HEK293 (cell line): Measurements from ENCODE around the gene ST6GALNAC6.

Experiments
- CTCF ChIA-PET: fragments of 350-600 bp; formaldehyde crosslinking; extraction: SDS; loops from one replicate; lab custom pipeline; 2021; ENCODE audit warnings: antibody characterized with exemption; lab: Yijun Ruan, JAX
- POLR2A ChIA-PET: fragments of 300-600 bp; formaldehyde crosslinking; extraction: SDS; loops from one replicate; lab custom pipeline; 2020; ENCODE audit warnings: antibody characterized with exemption, inconsistent platforms; lab: Yijun Ruan, JAX
- H3K27ac ChIP-seq: fragments of 200-500 bp; sonication (Bioruptor generic); 2 replicates; pipeline ENCODE4 v1.5.1; 2014; ENCODE audit warnings: low read depth, low read length, control low read depth, inconsistent platforms; ENCODE audit errors: extremely low read depth
- H3K36me3 ChIP-seq, 2 experiments: fragments of 200-500 bp in 1 of 2; sonication (Bioruptor generic) in 1 of 2; 1 replicate in 1 of 2; 2 replicates in 1 of 2; pipeline ENCODE4 v1.5.1; 2014 to 2017; ENCODE audit warnings: inconsistent platforms in 2 of 2, low read length in 2 of 2; ENCODE audit not compliant: control insufficient read depth in 2 of 2, insufficient read depth in 1 of 2
- H3K4me1 ChIP-seq: fragments of 200-500 bp; sonication (Bioruptor generic); 2 replicates; pipeline ENCODE4 v1.5.1; 2014; ENCODE audit warnings: mild to moderate bottlenecking, low read length, inconsistent platforms; ENCODE audit not compliant: control insufficient read depth, insufficient read depth
- H3K4me3 ChIP-seq: 2 replicates; pipeline ENCODE4 v1.5.1; 2011; ENCODE audit warnings: low read depth, mild to moderate bottlenecking, control low read depth, low read length, moderate library complexity
- H3K9me3 ChIP-seq: fragments of 200-500 bp; sonication (Bioruptor generic); 2 replicates; pipeline ENCODE4 v1.5.1; 2014; ENCODE audit warnings: low read depth, low read length, inconsistent platforms; ENCODE audit not compliant: control insufficient read depth, insufficient read depth
- AEBP2 ChIP-seq: fragments of 450-650 bp; formaldehyde crosslinking; IDR thresholded peaks from 2 replicates; pipeline ENCODE4 v1.5.1; 2016; ENCODE audit warnings: missing biosample characterization, missing genetic modification characterization, borderline replicate concordance
- BCL11A ChIP-seq: fragments of 450-650 bp; formaldehyde crosslinking; IDR thresholded peaks from 2 replicates; pipeline ENCODE4 v1.5.1; 2016; ENCODE audit warnings: low read depth, missing biosample characterization, missing genetic modification characterization
- GLIS1 ChIP-seq: fragments of 450-650 bp; formaldehyde crosslinking; IDR thresholded peaks from 2 replicates; pipeline ENCODE4 v1.5.1; 2016; ENCODE audit warnings: missing biosample characterization, missing genetic modification characterization
- KLF16 ChIP-seq: fragments of 450-650 bp; formaldehyde crosslinking; IDR thresholded peaks from 2 replicates; pipeline ENCODE4 v1.5.1; 2017; ENCODE audit warnings: missing biosample characterization, missing genetic modification characterization
- KLF7 ChIP-seq: fragments of 450-650 bp; formaldehyde crosslinking; IDR thresholded peaks from 2 replicates; pipeline ENCODE4 v1.5.1; 2016; ENCODE audit warnings: missing biosample characterization, missing genetic modification characterization, borderline replicate concordance
- KLF9 ChIP-seq: fragments of 450-650 bp; formaldehyde crosslinking; IDR thresholded peaks from 2 replicates; pipeline ENCODE4 v1.5.1; 2016; ENCODE audit warnings: missing biosample characterization, missing genetic modification characterization, low read depth
- OVOL3 ChIP-seq: fragments of 450-650 bp; formaldehyde crosslinking; IDR thresholded peaks from 2 replicates; pipeline ENCODE4 v1.5.1; 2016; ENCODE audit warnings: missing biosample characterization, missing genetic modification characterization
- PRDM10 ChIP-seq: fragments of 450-650 bp; formaldehyde crosslinking; IDR thresholded peaks from 2 replicates; pipeline ENCODE4 v1.5.1; 2016; ENCODE audit warnings: missing biosample characterization, missing genetic modification characterization
- RBAK ChIP-seq: fragments of 450-650 bp; formaldehyde crosslinking; IDR thresholded peaks from 2 replicates; pipeline ENCODE4 v1.5.1; 2016; ENCODE audit warnings: missing biosample characterization, missing genetic modification characterization
- SETDB1 ChIP-seq: IDR thresholded peaks from one replicate; pipeline ENCODE4 v1.6.1; 2017; ENCODE audit warnings: mild to moderate bottlenecking, low read length, moderate library complexity, mixed read lengths; ENCODE audit not compliant: insufficient read length
- ZBTB7A ChIP-seq: fragments of 450-650 bp; formaldehyde crosslinking; IDR thresholded peaks from 2 replicates; pipeline ENCODE4 v1.5.1; 2016; ENCODE audit warnings: low read depth, missing biosample characterization, missing genetic modification characterization
- ZBTB8A ChIP-seq: fragments of 450-650 bp; formaldehyde crosslinking; IDR thresholded peaks from 2 replicates; pipeline ENCODE4 v1.5.1; 2016; ENCODE audit warnings: missing biosample characterization, missing genetic modification characterization
- ZNF157 ChIP-seq: fragments of 450-650 bp; formaldehyde crosslinking; IDR thresholded peaks from 2 replicates; pipeline ENCODE4 v1.5.1; 2016; ENCODE audit warnings: missing biosample characterization, missing genetic modification characterization
- ZNF19 ChIP-seq: fragments of 450-650 bp; formaldehyde crosslinking; IDR thresholded peaks from 2 replicates; pipeline ENCODE4; 2016; ENCODE audit warnings: missing biosample characterization, missing genetic modification characterization, low read depth
- ZNF221 ChIP-seq: fragments of 450-650 bp; formaldehyde crosslinking; IDR thresholded peaks from 2 replicates; pipeline ENCODE4 v1.5.1; 2017; ENCODE audit warnings: missing biosample characterization, missing genetic modification characterization, borderline replicate concordance
- ZNF23 ChIP-seq: fragments of 450-650 bp; formaldehyde crosslinking; IDR thresholded peaks from 2 replicates; pipeline ENCODE4 v1.5.1; 2016; ENCODE audit warnings: missing biosample characterization, missing genetic modification characterization, borderline replicate concordance
- ZNF239 ChIP-seq: fragments of 450-650 bp; formaldehyde crosslinking; IDR thresholded peaks from 2 replicates; pipeline ENCODE4 v1.5.1; 2016; ENCODE audit warnings: missing biosample characterization, missing genetic modification characterization
- ZNF24 ChIP-seq: fragments of 450-650 bp; formaldehyde crosslinking; IDR thresholded peaks from 2 replicates; pipeline ENCODE4 v1.5.1; 2016; ENCODE audit warnings: missing biosample characterization, missing genetic modification characterization
- ZNF292 ChIP-seq: fragments of 450-650 bp; formaldehyde crosslinking; IDR thresholded peaks from 2 replicates; pipeline ENCODE4 v1.5.1; 2016; ENCODE audit warnings: low read depth, missing biosample characterization, missing genetic modification characterization, borderline replicate concordance
- ZNF366 ChIP-seq: fragments of 450-650 bp; formaldehyde crosslinking; conservative IDR thresholded peaks from 2 replicates; pipeline ENCODE4 v1.5.1; 2016; ENCODE audit warnings: missing biosample characterization, missing genetic modification characterization
- ZNF37A ChIP-seq: fragments of 450-650 bp; IDR thresholded peaks from 2 replicates; pipeline ENCODE4 v1.5.1; 2018; ENCODE audit warnings: missing biosample characterization, missing genetic modification characterization
- ZNF513 ChIP-seq: fragments of 450-650 bp; IDR thresholded peaks from 2 replicates; pipeline ENCODE4 v1.5.1; 2018; ENCODE audit warnings: missing biosample characterization, missing genetic modification characterization
- ZNF549 ChIP-seq: fragments of 450-650 bp; IDR thresholded peaks from 2 replicates; pipeline ENCODE4 v1.5.1; 2018; ENCODE audit warnings: missing biosample characterization, missing genetic modification characterization, mild to moderate bottlenecking, inconsistent platforms, moderate library complexity
- ZNF561 ChIP-seq: fragments of 450-650 bp; IDR thresholded peaks from 2 replicates; pipeline ENCODE4 v1.5.1; 2018; ENCODE audit warnings: missing biosample characterization, missing genetic modification characterization, borderline replicate concordance
- ZNF585B ChIP-seq: fragments of 450-650 bp; formaldehyde crosslinking; IDR thresholded peaks from 2 replicates; pipeline ENCODE4 v1.5.1; 2016; ENCODE audit warnings: missing biosample characterization, missing genetic modification characterization
- ZNF600 ChIP-seq: fragments of 450-650 bp; formaldehyde crosslinking; IDR thresholded peaks from 2 replicates; pipeline ENCODE4 v1.5.1; 2016; ENCODE audit warnings: missing biosample characterization, missing genetic modification characterization
- ZNF626 ChIP-seq: fragments of 450-650 bp; sonication (Bioruptor Pico); formaldehyde crosslinking; IDR thresholded peaks from 2 replicates; pipeline ENCODE4 v1.5.1; 2018; ENCODE audit warnings: missing biosample characterization, missing genetic modification characterization, inconsistent platforms
- ZXDB ChIP-seq: fragments of 450-650 bp; formaldehyde crosslinking; IDR thresholded peaks from 2 replicates; pipeline ENCODE4 v1.5.1; 2016; ENCODE audit warnings: missing biosample characterization, missing genetic modification characterization

ST6GALNAC6 gene

GRCh38 chr9:127934248-127934647, 34.8 kb upstream of the ST6GALNAC6 start:
- 0 out of 2 replicates have a peak, but pooled peaks cover 7% of the 10 kb centered on the region for H3K4me1 ChIP-seq
- CTCF ChIA-PET = interaction anchor here (0.6 to 4.6 kb wide), 4 partner anchors 9 to 720 kb away, joined by 3 to 20 read pairs (median 12); no protein-coding TSS in a partner anchor
- no peak for TF ChIP-seq SETDB1
- TF ChIP-seq ZNF549 = no peak
- TF ChIP-seq ZNF19 = no peak

GRCh38 chr9:127931092-127931881, 31.9 kb upstream of the ST6GALNAC6 start:
- Histone ChIP-seq H3K4me3 (peak overlapping the region; percentile 55), H3K36me3 (peaks cover 0 to 21% of the 10 kb centered on the region in 2 experiments; a peak in 1 of 3 replicates), H3K9me3 (no peaks in the 10 kb centered on the region), H3K27ac (peak overlapping the region; percentile 50), H3K4me1 (0 out of 2 replicates have a peak, but pooled peaks cover 7% of the 10 kb centered on the region)
- CTCF ChIA-PET = interaction anchor here (0.9 to 4.6 kb wide), 4 partner anchors 12 to 187 kb away, joined by 3 to 20 read pairs (median 10); no protein-coding TSS in a partner anchor
- POLR2A ChIA-PET = interaction anchor here (0.6 to 0.8 kb wide), 3 partner anchors 12 to 104 kb away, joined by 3 to 4 read pairs (median 3); no protein-coding TSS in a partner anchor
- TF ChIP-seq ZNF23 (tag by site-specific recombination) = no peak
- no peak for TF ChIP-seq ZNF561
- TF ChIP-seq ZNF239 (tag by site-specific recombination) = no peak
- no peak for TF ChIP-seq ZNF157
- TF ChIP-seq ZXDB = no peak
- no peak for TF ChIP-seq ZNF513 (tag by site-specific recombination)
- TF ChIP-seq ZNF221 (tag by site-specific recombination) = no peak
- TF ChIP-seq KLF7 = 0 out of 2 replicates have a peak, but pooled peaks have one; percentile 24
- no peak for TF ChIP-seq ZNF292 (tag by site-specific recombination)
- TF ChIP-seq ZBTB8A = no peak
- no peak for TF ChIP-seq ZBTB7A
- TF ChIP-seq KLF16 = no peak
- 0 out of 2 replicates have a peak, but pooled peaks have one; percentile 25 for TF ChIP-seq OVOL3
- no peak for TF ChIP-seq ZNF37A (tag by site-specific recombination)
- no peak for TF ChIP-seq RBAK (tag by site-specific recombination)
- TF ChIP-seq PRDM10 (tag by site-specific recombination) = 0 out of 2 replicates have a peak, but pooled peaks have one; percentile 20
- TF ChIP-seq ZNF366 (tag by site-specific recombination) = peak; percentile 84
- no peak for TF ChIP-seq ZNF19
- no peak for TF ChIP-seq AEBP2 (tag by site-specific recombination)
- TF ChIP-seq KLF9 (tag by site-specific recombination) = no peak
- TF ChIP-seq BCL11A (tag by site-specific recombination) = peak; percentile 87
- no peak for TF ChIP-seq ZNF626 (tag by site-specific recombination)
- TF ChIP-seq GLIS1 (tag by site-specific recombination) = peak; percentile 100
- TF ChIP-seq ZNF24 = peak; percentile 28; the same call in 1 of the 2 replicates
- TF ChIP-seq ZNF600 (tag by site-specific recombination) = peak; percentile 86
- TF ChIP-seq ZNF585B (tag by site-specific recombination) = no peak

More at GRCh38 chr9:127934248-127934647, 34.8 kb upstream of the ST6GALNAC6 start:
- Histone ChIP-seq H3K36me3 (peaks cover 0 to 24% of the 10 kb centered on the region in 2 experiments; a peak in 1 of 3 replicates), H3K27ac (no peak overlapping the region), H3K4me3 (no peak overlapping the region), H3K9me3 (no peaks in the 10 kb centered on the region)
- POLR2A ChIA-PET = interaction anchor here (0.7 kb wide), 1 partner anchor 334 kb away, joined by 4 read pairs; no protein-coding TSS in a partner anchor
